Natural killer cell (primary cell): ENCODE results near the gene OARD1. TPM values are rescaled to one million over a fixed set of nuclear protein-coding genes. Genes with fewer than 3 reads are reported as not detected.

Source experiments
- ATAC-seq, 3 donors: fragments of 150-1000 bp in 2 of 3; fragments of 200-7000 bp in 1 of 3; cut with Tn5 transposase; 1 replicate in 1 of 3; 2 replicates in 2 of 3; pipeline ENCODE4 v1.10.0; 2021; ENCODE audit warnings: mild to moderate bottlenecking in 2 of 3, moderate library complexity in 2 of 3
- DNase-seq, 2 donors: peaks; one replicate each; pipeline versions ENCODE4 v3.0.0 to v3.0.0-alpha.2; 2013 to 2021; ENCODE audit warnings: mixed read lengths in 1 of 2
- H3K27ac ChIP-seq: one replicate; pipeline ENCODE4 v1.5.1; 2013; ENCODE audit warnings: mild to moderate bottlenecking, low read length
- H3K27me3 ChIP-seq: one replicate; pipeline ENCODE4 v1.6.1; 2013; ENCODE audit warnings: low read length; ENCODE audit not compliant: control insufficient read depth, insufficient read depth
- H3K36me3 ChIP-seq: one replicate; pipeline ENCODE4 v1.6.1; 2013; ENCODE audit warnings: low read length; ENCODE audit not compliant: control insufficient read depth, insufficient read depth
- H3K4me1 ChIP-seq: one replicate; pipeline ENCODE4 v1.6.1; 2013; ENCODE audit warnings: low read length; ENCODE audit not compliant: control insufficient read depth, insufficient read depth
- H3K4me3 ChIP-seq: one replicate; pipeline ENCODE4 v1.5.1; 2013; ENCODE audit warnings: low read length
- H3K9me3 ChIP-seq: one replicate; pipeline ENCODE4 v1.6.1; 2013; ENCODE audit warnings: low read length; ENCODE audit not compliant: control insufficient read depth, insufficient read depth
- H3K27ac Mint-ChIP-seq, 2 donors: one replicate each; pipeline ENCODE4 v1.8.0; 2022; ENCODE audit warnings: mild to moderate bottlenecking in 2 of 2, mixed read lengths in 2 of 2, moderate library complexity in 1 of 2
- H3K27me3 Mint-ChIP-seq, 2 donors: one replicate each; pipeline ENCODE4 v1.8.0; 2022; ENCODE audit warnings: low read depth in 2 of 2, mixed read lengths in 2 of 2
- H3K36me3 Mint-ChIP-seq: one replicate; pipeline ENCODE4 v1.8.0; 2022; ENCODE audit warnings: mixed read lengths
- H3K4me1 Mint-ChIP-seq, 2 donors: one replicate each; pipeline ENCODE4 v1.8.0; 2022; ENCODE audit warnings: mixed read lengths in 2 of 2
- H3K4me3 Mint-ChIP-seq: one replicate; pipeline ENCODE4 v1.8.0; 2022; ENCODE audit warnings: mild to moderate bottlenecking, moderate library complexity, mixed read lengths
- H3K9me3 Mint-ChIP-seq, 2 donors: one replicate each; pipeline ENCODE4 v1.8.0; 2022; ENCODE audit warnings: mixed read lengths in 2 of 2
- WGBS: methylation state at CpG from one replicate; pipeline ENCODE4 v1.1.7; 2013; ENCODE audit warnings: missing lambda C conversion rate; ENCODE audit not compliant: insufficient coverage; 5-methylcytosine and 5-hydroxymethylcytosine counted together
- intact Hi-C: fragments of 100-400 bp; cut with micrococcal nuclease; formaldehyde crosslinking; loops from one replicate; pipeline ENCODE4 v1.14.2; 2022
- total RNA-seq, 4 donors: library from RNA; stranded (reverse); fragments of 120-200 nt in 1 of 4; gene quantifications; one replicate each; pipeline versions ENCODE4 v1.2.3 to v1.2.4, GENCODE V29; 2013 to 2022
- TF ChIP-seq, protein P1 (sequence below): fragments of 200-600 bp; IDR thresholded peaks from one replicate; pipeline ENCODE4 v1.8.0; 2022; ENCODE audit warnings: antibody characterized with exemption

The OARD1 gene
- total RNA-seq, 3 donors from 2014 or later (not counting 1 experiment from before 2014, with no cell fraction given): 30.8 to 36.7 (median 35.5) TPM

DNA sequence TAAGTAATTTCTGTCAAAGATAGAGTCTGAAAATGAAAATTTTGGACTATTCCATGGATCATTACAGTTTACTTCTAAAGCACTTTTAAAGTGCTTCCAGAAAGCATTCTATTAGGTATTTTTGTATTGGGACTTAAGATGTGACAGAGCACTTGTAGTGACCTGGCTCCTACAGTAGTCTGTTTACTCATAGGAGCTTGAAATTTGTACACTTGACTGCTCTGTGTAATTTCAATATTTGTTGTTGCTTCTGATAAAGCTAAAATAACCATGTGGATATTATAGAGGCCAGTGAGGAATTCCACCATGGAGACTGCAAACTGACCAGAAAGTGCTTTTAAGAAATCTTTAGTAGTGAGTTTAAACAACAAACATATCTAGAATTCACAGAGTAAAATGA is 10.9 kb upstream of the OARD1 start:
- peaks cover 11% of the 10 kb centered on the region for H3K4me1 ChIP-seq
- H3K27ac ChIP-seq: no peak overlapping the region
- no peaks in the 10 kb centered on the region for H3K27me3 ChIP-seq
- TF ChIP-seq, protein P1, sequence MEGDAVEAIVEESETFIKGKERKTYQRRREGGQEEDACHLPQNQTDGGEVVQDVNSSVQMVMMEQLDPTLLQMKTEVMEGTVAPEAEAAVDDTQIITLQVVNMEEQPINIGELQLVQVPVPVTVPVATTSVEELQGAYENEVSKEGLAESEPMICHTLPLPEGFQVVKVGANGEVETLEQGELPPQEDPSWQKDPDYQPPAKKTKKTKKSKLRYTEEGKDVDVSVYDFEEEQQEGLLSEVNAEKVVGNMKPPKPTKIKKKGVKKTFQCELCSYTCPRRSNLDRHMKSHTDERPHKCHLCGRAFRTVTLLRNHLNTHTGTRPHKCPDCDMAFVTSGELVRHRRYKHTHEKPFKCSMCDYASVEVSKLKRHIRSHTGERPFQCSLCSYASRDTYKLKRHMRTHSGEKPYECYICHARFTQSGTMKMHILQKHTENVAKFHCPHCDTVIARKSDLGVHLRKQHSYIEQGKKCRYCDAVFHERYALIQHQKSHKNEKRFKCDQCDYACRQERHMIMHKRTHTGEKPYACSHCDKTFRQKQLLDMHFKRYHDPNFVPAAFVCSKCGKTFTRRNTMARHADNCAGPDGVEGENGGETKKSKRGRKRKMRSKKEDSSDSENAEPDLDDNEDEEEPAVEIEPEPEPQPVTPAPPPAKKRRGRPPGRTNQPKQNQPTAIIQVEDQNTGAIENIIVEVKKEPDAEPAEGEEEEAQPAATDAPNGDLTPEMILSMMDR: no peak
- H3K4me3 ChIP-seq: no peak overlapping the region
- intact Hi-C loops: no loop called here
- Mint-ChIP-seq H3K27me3 (no peaks in the 10 kb centered on the region), H3K36me3 (peaks cover 26% of the 10 kb centered on the region), H3K4me3 (no peak overlapping the region), H3K9me3 (no peaks in the 10 kb centered on the region), H3K4me1 (peaks cover 28 to 45% of the 10 kb centered on the region in 2 donors), H3K27ac (peak overlapping the region in 1 of 2 donors; percentile 29)
- DNase-seq (no peak), ATAC-seq (no peak)
- peaks cover 54% of the 10 kb centered on the region for H3K36me3 ChIP-seq
- H3K9me3 ChIP-seq: no peaks in the 10 kb centered on the region

- TF ChIP-seq, protein P1: no peak
- peak overlapping the region; percentile 65 for H3K4me3 Mint-ChIP-seq
- no peaks in the 10 kb centered on the region for H3K9me3 Mint-ChIP-seq
- no peak overlapping the region for H3K4me3 ChIP-seq
- H3K9me3 ChIP-seq: no peaks in the 10 kb centered on the region
- H3K27me3 ChIP-seq: no peaks in the 10 kb centered on the region
- H3K4me1 ChIP-seq: peaks cover 11% of the 10 kb centered on the region
- peaks cover 35% of the 10 kb centered on the region for H3K36me3 ChIP-seq
- H3K27me3 Mint-ChIP-seq: no peaks in the 10 kb centered on the region
- H3K36me3 Mint-ChIP-seq: peaks cover 14% of the 10 kb centered on the region
- H3K27ac Mint-ChIP-seq: peak overlapping the region; percentile 60 to 83
- DNase-seq (peak in 1 of 2 donors; percentile 61), ATAC-seq (peak; percentile 37 to 58 (median 54))
- peaks cover 36 to 54% of the 10 kb centered on the region in 2 donors for H3K4me1 Mint-ChIP-seq
- intact Hi-C loops: no loop called here
- WGBS: 34% methylated on average over 2 of the region's 2 CpGs
- peak overlapping the region; percentile 48 for H3K27ac ChIP-seq
These were observed 8.5 kb upstream of the OARD1 start for GRCh38 chr6:41080621-41081020.

DNA sequence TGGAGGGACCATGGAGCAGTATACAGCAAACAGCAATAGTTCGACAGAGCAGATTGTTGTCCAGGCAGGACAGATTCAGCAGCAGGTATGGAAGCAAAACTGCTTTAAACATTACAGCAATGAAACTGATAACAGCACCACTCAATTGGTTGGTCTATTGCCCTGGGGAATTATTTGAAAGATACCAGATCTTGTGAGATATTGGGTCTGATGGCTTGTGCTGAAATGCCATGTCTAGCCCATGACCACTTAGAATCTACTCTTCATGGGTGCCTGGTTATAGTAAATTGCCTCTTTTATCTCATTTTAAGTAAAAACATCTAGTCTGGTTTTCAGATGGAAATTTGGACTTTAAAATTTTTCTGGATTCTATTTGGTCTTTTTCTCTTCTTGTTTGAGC is 6.9 kb upstream of the OARD1 start:
- ATAC-seq (no peak), DNase-seq (no peak)
- Mint-ChIP-seq H3K4me1 (peaks cover 51 to 70% of the 10 kb centered on the region in 2 donors), H3K36me3 (peaks cover 10% of the 10 kb centered on the region), H3K27me3 (no peaks in the 10 kb centered on the region), H3K9me3 (no peaks in the 10 kb centered on the region), H3K4me3 (no peak overlapping the region), H3K27ac (peak overlapping the region in 1 of 2 donors; percentile 51)
- intact Hi-C loops: no loop called here
- TF ChIP-seq, protein P1: no peak
- WGBS: 100% methylated on average over 1 of the region's 1 CpG
- H3K9me3 ChIP-seq: no peaks in the 10 kb centered on the region
- no peaks in the 10 kb centered on the region for H3K27me3 ChIP-seq
- peaks cover 15% of the 10 kb centered on the region for H3K4me1 ChIP-seq
- no peak overlapping the region for H3K4me3 ChIP-seq
- peaks cover 23% of the 10 kb centered on the region for H3K36me3 ChIP-seq
- no peak overlapping the region for H3K27ac ChIP-seq

GRCh38 chr6:41078101-41078500 is 5.9 kb upstream of the OARD1 start:
- H3K27me3 ChIP-seq: no peaks in the 10 kb centered on the region
- no peak for DNase-seq
- 90% methylated on average over 2 of the region's 3 CpGs for WGBS
- Mint-ChIP-seq H3K27ac (no peak overlapping the region), H3K9me3 (no peaks in the 10 kb centered on the region), H3K27me3 (no peaks in the 10 kb centered on the region), H3K4me1 (peaks cover 50 to 69% of the 10 kb centered on the region in 2 donors), H3K36me3 (peaks cover 6% of the 10 kb centered on the region), H3K4me3 (no peak overlapping the region)
- H3K4me3 ChIP-seq: no peak overlapping the region
- intact Hi-C loops: no loop called here
- ATAC-seq: no peak
- H3K4me1 ChIP-seq: peaks cover 15% of the 10 kb centered on the region
- peaks cover 16% of the 10 kb centered on the region for H3K36me3 ChIP-seq
- no peak overlapping the region for H3K27ac ChIP-seq
- no peaks in the 10 kb centered on the region for H3K9me3 ChIP-seq
- TF ChIP-seq, protein P1: no peak
